ENCODE data around the gene CCDC33. TPM values are rescaled to one million over a fixed set of nuclear protein-coding genes. Genes with fewer than 3 reads are reported as not detected.

The CCDC33 gene
- total and polyA plus RNA-seq, 2 donors (not counting 1 experiment from before 2014, with no cell fraction given): not detected

DNA sequence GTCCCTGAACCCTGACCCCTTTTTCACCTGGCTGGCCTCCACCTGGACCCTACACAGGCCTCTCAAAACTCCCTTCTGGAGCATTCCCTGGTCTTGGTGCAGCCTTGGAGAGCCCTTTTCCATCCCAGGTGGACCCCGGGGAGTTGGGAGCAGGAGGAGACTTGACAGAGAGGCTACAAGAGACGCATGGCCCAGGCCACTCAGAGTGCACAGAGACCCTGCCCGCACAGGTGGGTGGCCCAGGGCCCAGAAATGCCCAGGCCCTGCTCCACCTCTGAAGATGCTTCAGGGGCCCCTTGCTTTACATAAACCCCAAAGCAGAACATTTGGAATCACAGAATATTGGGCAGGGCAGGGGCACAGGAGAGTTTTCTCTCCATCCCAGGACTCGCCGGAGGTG, 97.0 kb downstream of the CCDC33 start:
- H3K9me3 Mint-ChIP-seq (ENCODE audit: insufficient read depth): no peaks in the 10 kb centered on the region
- Histone ChIP-seq H3K27me3 (replicated peaks in 1 of 4; ENCODE audit: control extremely low read depth in 1 of 4, control insufficient read depth in 3 of 4, insufficient read depth in 4 of 4, low read length in 3 of 4) (no peaks in the 10 kb centered on the region), H3K4me3 (ENCODE audit: control extremely low read depth in 1 of 5, extremely low read depth in 1 of 5, insufficient read depth in 1 of 5, low read depth in 2 of 5, low read length in 4 of 5) (no peak overlapping the region), H3K36me3 (replicated peaks in 1 of 2; ENCODE audit: control extremely low read depth in 1 of 2, control insufficient read depth in 1 of 2, extremely low read depth in 1 of 2, insufficient read depth in 2 of 2, low read length in 1 of 2) (no peaks in the 10 kb centered on the region), H3K4me1 (ENCODE audit: control insufficient read depth in 2 of 2, insufficient read depth in 2 of 2, low read length in 2 of 2) (no peaks in the 10 kb centered on the region), H4K20me1 (ENCODE audit: control insufficient read depth, insufficient read depth, low read length, poor library complexity, severe bottlenecking) (no peaks in the 10 kb centered on the region), H3K27ac (ENCODE audit: low read length in 2 of 2) (no peak overlapping the region), H3K4me2 (replicated peaks; ENCODE audit: low read depth, low read length, poor library complexity, severe bottlenecking) (no peak overlapping the region), H3K79me2 (ENCODE audit: control insufficient read depth, insufficient read depth, low read length) (no peaks in the 10 kb centered on the region), H3K9me3 (ENCODE audit: control extremely low read depth in 1 of 3, control insufficient read depth in 2 of 3, insufficient read depth in 1 of 3, low read length in 2 of 3) (peaks cover 0 to 4% (median 0%) of the 10 kb centered on the region in 3 donors), H2AFZ (ENCODE audit: insufficient read depth, low read depth, low read length, poor library complexity, severe bottlenecking) (no peak overlapping the region), H3K9ac (ENCODE audit: low read length) (no peak overlapping the region)
- no peak overlapping the region for H3K27ac Mint-ChIP-seq
- no peak overlapping the region for H3K4me3 Mint-ChIP-seq
- H3K4me1 Mint-ChIP-seq: peaks cover 2% of the 10 kb centered on the region
- WGBS (ENCODE audit: insufficient coverage): 93% methylated on average over 3 of the region's 5 CpGs
- intact Hi-C loops (cut with micrococcal nuclease): no loop called here
- no peak for DNase-seq
- CTCF ChIA-PET: no interaction called here
- ATAC-seq (ENCODE audit: low read depth): no peak
- peaks cover 4% of the 10 kb centered on the region for H3K27me3 Mint-ChIP-seq
- TF ChIP-seq CTCF (IDR thresholded peaks at IDR 0.05) (no peak), EZH2 (IDR thresholded peaks at IDR 0.05; ENCODE audit: borderline replicate concordance, insufficient read depth, low read depth, low read length, poor library complexity, severe bottlenecking) (no peak)
- POLR2A ChIA-PET: no interaction called here

DNA sequence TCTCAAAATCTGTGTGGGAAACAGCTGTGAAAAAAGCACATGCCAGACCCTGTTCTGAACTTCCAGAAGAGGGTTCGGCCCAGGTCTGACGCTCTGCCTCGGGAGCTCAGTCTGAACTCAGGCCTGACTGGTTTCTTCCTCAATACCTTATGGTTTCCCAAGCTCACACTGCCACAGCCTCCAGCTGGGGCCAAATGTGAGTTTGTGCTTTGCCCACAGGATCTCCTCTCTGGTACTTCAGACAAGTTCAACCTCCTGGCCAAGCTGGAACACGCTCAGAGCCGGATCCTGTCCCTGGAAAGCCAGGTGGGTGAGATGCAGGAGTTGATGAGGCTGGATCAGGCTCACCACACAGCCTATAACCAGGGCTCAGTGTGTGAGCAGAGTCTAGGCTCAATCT, 97.5 kb downstream of the CCDC33 start:
- H2AFZ ChIP-seq (ENCODE audit: insufficient read depth, low read depth, low read length, poor library complexity, severe bottlenecking): no peak overlapping the region
- peaks cover 0 to 4% (median 0%) of the 10 kb centered on the region in 3 donors for H3K9me3 ChIP-seq (ENCODE audit: control extremely low read depth in 1 of 3, control insufficient read depth in 2 of 3, insufficient read depth in 1 of 3, low read length in 2 of 3)
- no peaks in the 10 kb centered on the region for H3K4me1 Mint-ChIP-seq
- ChIA-PET POLR2A (no interaction called here), CTCF (no interaction called here)
- no peak overlapping the region for H3K27ac Mint-ChIP-seq
- no peaks in the 10 kb centered on the region for H3K9me3 Mint-ChIP-seq (ENCODE audit: insufficient read depth)
- H3K9ac ChIP-seq (ENCODE audit: low read length): no peak overlapping the region
- no peaks in the 10 kb centered on the region for H3K36me3 ChIP-seq (replicated peaks in 1 of 2; ENCODE audit: control extremely low read depth in 1 of 2, control insufficient read depth in 1 of 2, extremely low read depth in 1 of 2, insufficient read depth in 2 of 2, low read length in 1 of 2)
- DNase-seq: no peak
- no peak overlapping the region for H3K4me3 ChIP-seq (ENCODE audit: control extremely low read depth in 1 of 5, extremely low read depth in 1 of 5, insufficient read depth in 1 of 5, low read depth in 2 of 5, low read length in 4 of 5)
- intact Hi-C loops (cut with micrococcal nuclease): no loop called here
- H3K4me1 ChIP-seq (ENCODE audit: control insufficient read depth in 2 of 2, insufficient read depth in 2 of 2, low read length in 2 of 2): no peaks in the 10 kb centered on the region
- H3K79me2 ChIP-seq (ENCODE audit: control insufficient read depth, insufficient read depth, low read length): no peaks in the 10 kb centered on the region
- TF ChIP-seq CTCF (IDR thresholded peaks at IDR 0.05): no peak
- no peak for TF ChIP-seq EZH2 (IDR thresholded peaks at IDR 0.05; ENCODE audit: borderline replicate concordance, insufficient read depth, low read depth, low read length, poor library complexity, severe bottlenecking)
- ATAC-seq (ENCODE audit: low read depth): no peak
- peaks cover 4% of the 10 kb centered on the region for H3K27me3 Mint-ChIP-seq
- H4K20me1 ChIP-seq (ENCODE audit: control insufficient read depth, insufficient read depth, low read length, poor library complexity, severe bottlenecking): no peaks in the 10 kb centered on the region
- H3K4me3 Mint-ChIP-seq: no peak overlapping the region
- no peak overlapping the region for H3K4me2 ChIP-seq (replicated peaks; ENCODE audit: low read depth, low read length, poor library complexity, severe bottlenecking)
- no peak overlapping the region for H3K27ac ChIP-seq (ENCODE audit: low read length in 2 of 2)
- no peaks in the 10 kb centered on the region for H3K27me3 ChIP-seq (replicated peaks in 1 of 4; ENCODE audit: control extremely low read depth in 1 of 4, control insufficient read depth in 3 of 4, insufficient read depth in 4 of 4, low read length in 3 of 4)
- WGBS (ENCODE audit: insufficient coverage): 94% methylated on average over 3 of the region's 5 CpGs
